ENCODE results near the gene ABHD18.

GRCh38 chr4:127965062-127965802, at the start of gene ABHD18, which contains the start of gene MFSD8:
- TF ChIP-seq CTCF (IDR thresholded peaks at IDR 0.05 in 8 of 11, conservative IDR thresholded peaks at IDR 0.05 in 3 of 11) (peak in 10 of 11 experiments; percentile 14 to 50 (median 38)), POLR2A (IDR thresholded peaks at IDR 0.05) (peak; percentile 16 to 46 (median 37))

Data from spleen (tissue), 7 donors.